Measurements from ENCODE around the gene COL23A1. TPM values are rescaled to one million over a fixed set of nuclear protein-coding genes. Genes with fewer than 3 reads are reported as not detected.

COL23A1 gene
- total RNA-seq, 1 experiment from 2014 or later = 15.0 TPM

- TF ChIP-seq E2F1 (CRISPR knock-in tag; IDR thresholded peaks at IDR 0.05) = no peak
Measured at GRCh38 chr5:178391480-178391879, 198.7 kb downstream of the COL23A1 start (continued).

- ATAC-seq = no peak
- H3K36me3 Mint-ChIP-seq = no peaks in the 10 kb centered on the region
- no peak for DNase-seq (ENCODE audit: low spot score)
- ChIA-PET POLR2A (interaction anchor here (0.8 kb wide), 1 partner anchor 46 kb away, joined by 3 read pairs; no protein-coding TSS in a partner anchor), CTCF (interaction anchor here (1.3 kb wide), 1 partner anchor 71 kb away, joined by 4 read pairs; no protein-coding TSS in a partner anchor)
- H3K4me1 Mint-ChIP-seq = peaks cover 38% of the 10 kb centered on the region
- no peak overlapping the region for H3K4me3 Mint-ChIP-seq
- no peak for TF ChIP-seq PRRX2 (CRISPR knock-in tag; IDR thresholded peaks at IDR 0.05)
- TF ChIP-seq ZNF671 (CRISPR knock-in tag; IDR thresholded peaks at IDR 0.05) = no peak
- no peak for TF ChIP-seq AFF4 (CRISPR knock-in tag; IDR thresholded peaks at IDR 0.05; ENCODE audit: borderline replicate concordance)
- no peak for TF ChIP-seq NR3C1 (CRISPR knock-in tag; conservative IDR thresholded peaks at IDR 0.05; ENCODE audit: low read depth)
- TF ChIP-seq ARID4B (CRISPR knock-in tag; IDR thresholded peaks at IDR 0.05; ENCODE audit: borderline replicate concordance) = no peak
- no peak for TF ChIP-seq IRF1 (CRISPR knock-in tag; IDR thresholded peaks at IDR 0.05)
- no peak overlapping the region for H3K27ac Mint-ChIP-seq
- no peaks in the 10 kb centered on the region for H3K9me3 Mint-ChIP-seq
- no peaks in the 10 kb centered on the region for H3K27me3 Mint-ChIP-seq (ENCODE audit: low read depth)
Measured at GRCh38 chr5:178389796-178390195, 200.4 kb downstream of the COL23A1 start.

GRCh38 chr5:178389026-178389729 lies 201.0 kb downstream of the COL23A1 start:
- ChIA-PET CTCF (interaction anchor here (1.3 kb wide), 1 partner anchor 8 kb away, joined by 4 read pairs; no protein-coding TSS in a partner anchor), POLR2A (interaction anchor here (0.8 kb wide), 1 partner anchor 46 kb away, joined by 3 read pairs; no protein-coding TSS in a partner anchor)
- H3K27ac Mint-ChIP-seq = no peak overlapping the region; the same call in 1 of the 2 replicates
- H3K4me3 Mint-ChIP-seq = no peak overlapping the region
- peaks cover 36% of the 10 kb centered on the region for H3K4me1 Mint-ChIP-seq
- no peaks in the 10 kb centered on the region for H3K27me3 Mint-ChIP-seq (ENCODE audit: low read depth)
- no peaks in the 10 kb centered on the region for H3K9me3 Mint-ChIP-seq
- DNase-seq (ENCODE audit: low spot score) (no peak), ATAC-seq (no peak)
- no peaks in the 10 kb centered on the region for H3K36me3 Mint-ChIP-seq
- TF ChIP-seq MXD4 (CRISPR knock-in tag; IDR thresholded peaks at IDR 0.05; ENCODE audit: borderline replicate concordance) = no peak
- no peak for TF ChIP-seq SMAD3 (CRISPR knock-in tag; IDR thresholded peaks at IDR 0.05; ENCODE audit: borderline replicate concordance)
- no peak for TF ChIP-seq ATF2 (CRISPR knock-in tag; IDR thresholded peaks at IDR 0.05; ENCODE audit: borderline replicate concordance, low read depth)
- no peak for TF ChIP-seq CREB1 (CRISPR knock-in tag; IDR thresholded peaks at IDR 0.05)
- TF ChIP-seq ZNF671 (CRISPR knock-in tag; IDR thresholded peaks at IDR 0.05) = no peak
- no peak for TF ChIP-seq AFF4 (CRISPR knock-in tag; IDR thresholded peaks at IDR 0.05; ENCODE audit: borderline replicate concordance)
- no peak for TF ChIP-seq NR3C1 (CRISPR knock-in tag; conservative IDR thresholded peaks at IDR 0.05; ENCODE audit: low read depth)
- TF ChIP-seq PRRX2 (CRISPR knock-in tag; IDR thresholded peaks at IDR 0.05) = no peak
